ENCODE results near the gene FOXP1.

DNA sequence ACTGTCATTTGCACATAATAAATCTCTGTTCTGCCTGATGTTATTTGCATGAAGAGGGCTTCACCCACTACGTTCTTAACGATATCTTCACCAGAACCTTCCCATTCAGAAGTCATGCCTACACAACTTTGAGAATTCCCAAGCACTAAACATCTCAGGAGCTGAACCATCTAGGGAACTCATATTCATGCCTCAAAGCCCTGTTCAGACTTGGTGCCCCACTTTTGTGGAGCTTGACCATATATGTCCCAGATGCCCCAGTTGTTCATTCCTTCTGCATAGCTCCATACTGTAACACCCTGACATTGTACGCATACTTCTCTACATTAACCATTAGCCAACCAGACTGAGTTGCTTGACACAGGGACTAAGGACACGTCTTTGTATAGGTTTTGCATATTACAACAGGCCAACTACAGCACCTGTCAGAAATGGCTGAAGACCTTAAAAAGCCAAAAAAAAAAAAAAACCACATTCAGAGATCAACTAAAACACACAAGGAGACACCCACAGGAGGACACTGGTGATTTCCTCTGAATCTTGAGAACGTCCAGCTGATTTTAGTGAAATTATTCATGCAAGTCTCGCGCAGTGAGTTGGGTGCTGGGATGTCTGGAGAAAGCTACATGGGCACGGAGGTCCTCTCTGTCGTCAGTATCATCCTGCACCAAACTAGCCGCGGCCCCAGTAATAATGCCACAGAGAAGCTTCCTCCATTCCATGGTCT lies 141.4 kb downstream of the FOXP1 start:
- no peak for TF ChIP-seq TAF1 (IDR thresholded peaks at IDR 0.05; ENCODE audit: borderline replicate concordance, insufficient read depth, low read length)
- TF ChIP-seq POLR2AphosphoS5 (IDR thresholded peaks at IDR 0.05; ENCODE audit: low read depth, low read length), result no peak
